ENCODE data around the gene ADAMTS6. TPM values are rescaled to one million over a fixed set of nuclear protein-coding genes. Genes with fewer than 3 reads are reported as not detected.

The ADAMTS6 gene
- total RNA-seq, 1 experiment from 2014 or later, result 1.2 TPM

- no TSS peak for BruUV-seq (replicated peaks)
- intact Hi-C loops (cut with micrococcal nuclease; ENCODE audit: unreplicated experiment), result loop anchor here (10.0 kb wide), 1 partner anchor 288 kb away; no protein-coding TSS in a partner anchor
- no peaks in the 10 kb centered on the region for H3K9me3 Mint-ChIP-seq (ENCODE audit: low read depth, unreplicated experiment)
Measured at GRCh38 chr5:65102976-65103711, 378.6 kb downstream of the ADAMTS6 start.

DNA sequence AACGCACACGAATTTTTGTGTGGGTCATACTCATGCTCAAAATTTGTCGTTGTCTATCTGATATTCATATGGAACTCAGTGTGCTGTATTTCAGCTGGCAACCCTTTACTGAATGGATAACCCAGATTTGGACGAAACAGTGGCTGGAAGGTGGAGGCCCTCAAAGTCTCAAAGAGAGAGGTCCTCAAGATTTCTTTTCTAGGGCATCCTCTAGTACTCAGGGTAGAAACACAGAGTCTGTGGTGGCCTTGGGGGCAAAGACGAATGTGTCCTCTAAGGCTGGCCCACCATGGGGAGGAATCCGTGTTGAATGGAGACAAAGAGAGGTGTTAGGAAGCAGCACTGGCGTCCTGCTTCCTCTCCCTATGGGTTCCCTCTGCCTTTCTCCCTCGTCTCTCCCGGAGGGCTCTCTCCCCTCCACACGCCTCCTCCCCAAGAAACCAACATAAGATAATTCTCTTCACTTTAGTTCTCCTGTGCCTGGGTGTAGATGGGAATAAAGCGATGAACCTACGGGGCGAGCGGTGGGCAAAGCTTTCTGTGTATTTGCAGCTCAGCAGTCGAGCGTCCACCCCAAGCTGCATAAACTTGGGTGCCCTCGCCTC lies 379.2 kb downstream of the ADAMTS6 start:
- peak overlapping the region; percentile 71 for H3K27ac Mint-ChIP-seq (ENCODE audit: unreplicated experiment)
- intact Hi-C loops (cut with micrococcal nuclease; ENCODE audit: unreplicated experiment), result loop anchor here (10.0 kb wide), 1 partner anchor 288 kb away; no protein-coding TSS in a partner anchor
- peak overlapping the region; percentile 68 for H3K4me3 Mint-ChIP-seq (ENCODE audit: low read depth, unreplicated experiment)
- no peaks in the 10 kb centered on the region for H3K27me3 Mint-ChIP-seq (ENCODE audit: unreplicated experiment)
- no peaks in the 10 kb centered on the region for H3K9me3 Mint-ChIP-seq (ENCODE audit: low read depth, unreplicated experiment)
- peaks cover 10% of the 10 kb centered on the region for H3K36me3 Mint-ChIP-seq (ENCODE audit: insufficient read depth, unreplicated experiment)
- CTCF ChIA-PET, result interaction anchor here (0.6 to 1.1 kb wide), 2 partner anchors 381 to 458 kb away, joined by 4 to 7 read pairs; no protein-coding TSS in a partner anchor
- no peak for DNase-seq
- no TSS peak for BruUV-seq (replicated peaks)
- no peaks in the 10 kb centered on the region for H3K4me1 Mint-ChIP-seq (ENCODE audit: low read depth, unreplicated experiment)
- no peak for TF ChIP-seq CTCF (IDR thresholded peaks at IDR 0.05; ENCODE audit: unreplicated experiment)

More at GRCh38 chr5:65102976-65103711, 378.6 kb downstream of the ADAMTS6 start:
- CTCF ChIA-PET, result interaction anchor here (0.7 to 1.1 kb wide), 2 partner anchors 319 to 380 kb away, joined by 3 to 7 read pairs; no protein-coding TSS in a partner anchor
- peaks cover 10% of the 10 kb centered on the region for H3K36me3 Mint-ChIP-seq (ENCODE audit: insufficient read depth, unreplicated experiment)
- peak; percentile 71 for DNase-seq
- H3K27me3 Mint-ChIP-seq (ENCODE audit: unreplicated experiment), result no peaks in the 10 kb centered on the region
- H3K4me3 Mint-ChIP-seq (ENCODE audit: low read depth, unreplicated experiment), result peak overlapping the region; percentile 68
- no peaks in the 10 kb centered on the region for H3K4me1 Mint-ChIP-seq (ENCODE audit: low read depth, unreplicated experiment)
- peak; percentile 29 for TF ChIP-seq CTCF (IDR thresholded peaks at IDR 0.05; ENCODE audit: unreplicated experiment)
- peak overlapping the region; percentile 71 for H3K27ac Mint-ChIP-seq (ENCODE audit: unreplicated experiment)

GRCh38 chr5:65101632-65102100 lies 380.1 kb downstream of the ADAMTS6 start:
- no peak for TF ChIP-seq CTCF (IDR thresholded peaks at IDR 0.05; ENCODE audit: unreplicated experiment)
- peaks cover 10% of the 10 kb centered on the region for H3K36me3 Mint-ChIP-seq (ENCODE audit: insufficient read depth, unreplicated experiment)
- no TSS peak for BruUV-seq (replicated peaks)
- H3K27me3 Mint-ChIP-seq (ENCODE audit: unreplicated experiment), result no peaks in the 10 kb centered on the region
- CTCF ChIA-PET, result interaction anchor here (0.6 to 1.2 kb wide), 3 partner anchors 381 to 457 kb away, joined by 3 to 5 read pairs (median 4); no protein-coding TSS in a partner anchor
- H3K27ac Mint-ChIP-seq (ENCODE audit: unreplicated experiment), result no peak overlapping the region
- H3K9me3 Mint-ChIP-seq (ENCODE audit: low read depth, unreplicated experiment), result no peaks in the 10 kb centered on the region
- H3K4me3 Mint-ChIP-seq (ENCODE audit: low read depth, unreplicated experiment), result no peak overlapping the region
- intact Hi-C loops (cut with micrococcal nuclease; ENCODE audit: unreplicated experiment), result loop anchor here (1.0 to 10.0 kb wide), 2 partner anchors 287 to 382 kb away; no protein-coding TSS in a partner anchor
- H3K4me1 Mint-ChIP-seq (ENCODE audit: low read depth, unreplicated experiment), result no peaks in the 10 kb centered on the region
- DNase-seq, result no peak

GRCh38 chr5:65100911-65101631 lies 380.6 kb downstream of the ADAMTS6 start:
- no peaks in the 10 kb centered on the region for H3K9me3 Mint-ChIP-seq (ENCODE audit: low read depth, unreplicated experiment)
- no TSS peak for BruUV-seq (replicated peaks)

More at GRCh38 chr5:65100911-65101631, 380.6 kb downstream of the ADAMTS6 start:
- intact Hi-C loops (cut with micrococcal nuclease; ENCODE audit: unreplicated experiment), result loop anchor here (1.0 to 10.0 kb wide), 2 partner anchors 286 to 382 kb away; no protein-coding TSS in a partner anchor
- no peaks in the 10 kb centered on the region for H3K27me3 Mint-ChIP-seq (ENCODE audit: unreplicated experiment)
- no peaks in the 10 kb centered on the region for H3K4me1 Mint-ChIP-seq (ENCODE audit: low read depth, unreplicated experiment)
- no peak overlapping the region for H3K4me3 Mint-ChIP-seq (ENCODE audit: low read depth, unreplicated experiment)
- peak; percentile 72 for TF ChIP-seq CTCF (IDR thresholded peaks at IDR 0.05; ENCODE audit: unreplicated experiment)
- peak; percentile 71 for DNase-seq
- no peak overlapping the region for H3K27ac Mint-ChIP-seq (ENCODE audit: unreplicated experiment)
- CTCF ChIA-PET, result interaction anchor here (1.1 to 1.2 kb wide), 2 partner anchors 382 to 383 kb away, joined by 3 to 5 read pairs; no protein-coding TSS in a partner anchor
- peaks cover 10% of the 10 kb centered on the region for H3K36me3 Mint-ChIP-seq (ENCODE audit: insufficient read depth, unreplicated experiment)

Measured in Calu3 (cell line).